Naive B cell (primary cell): ENCODE data around the gene GNB1. TPM values are rescaled to one million over a fixed set of nuclear protein-coding genes. Genes with fewer than 3 reads are reported as not detected.

ENCODE experiments used
- ATAC-seq, 2 donors: fragments of 150-1000 bp; cut with Tn5 transposase; 2 replicates each; pipeline ENCODE4 v1.10.0; 2021; ENCODE audit warnings: low read depth in 2 of 2, mild to moderate bottlenecking in 2 of 2, moderate library complexity in 2 of 2
- DNase-seq: peaks from one replicate; pipeline ENCODE4 v3.0.0; 2022
- H3K27ac Mint-ChIP-seq, 6 donors: one replicate each; pipeline ENCODE4 v1.8.0; 2020 to 2022; ENCODE audit warnings: mild to moderate bottlenecking in 6 of 6, mixed read lengths in 6 of 6, moderate library complexity in 5 of 6, inconsistent platforms in 2 of 6
- H3K27me3 Mint-ChIP-seq, 3 donors: one replicate each; pipeline ENCODE4 v1.8.0; 2021 to 2022; ENCODE audit warnings: mixed read lengths in 3 of 3, mild to moderate bottlenecking in 1 of 3
- H3K36me3 Mint-ChIP-seq, 2 donors: one replicate each; pipeline ENCODE4 v1.8.0; 2020 to 2022; ENCODE audit warnings: mixed read lengths in 2 of 2, inconsistent platforms in 1 of 2, mild to moderate bottlenecking in 1 of 2
- H3K4me1 Mint-ChIP-seq, 3 donors: one replicate each; pipeline ENCODE4 v1.8.0; 2020 to 2022; ENCODE audit warnings: mixed read lengths in 3 of 3, inconsistent platforms in 1 of 3, mild to moderate bottlenecking in 1 of 3, moderate library complexity in 1 of 3
- H3K4me3 Mint-ChIP-seq, 8 donors: one replicate each; pipeline ENCODE4 v1.8.0; 2020 to 2022; ENCODE audit warnings: mild to moderate bottlenecking in 8 of 8, mixed read lengths in 8 of 8, moderate library complexity in 8 of 8, inconsistent platforms in 2 of 8
- H3K9me3 Mint-ChIP-seq, 7 donors: one replicate each; pipeline ENCODE4 v1.8.0; 2020 to 2022; ENCODE audit warnings: mixed read lengths in 7 of 7, mild to moderate bottlenecking in 5 of 7, inconsistent platforms in 2 of 7, moderate library complexity in 1 of 7
- polyA plus RNA-seq, 6 donors: library from polyadenylated mRNA; unstranded; fragments of 300-500 nt; fragmentation: Illumina TruSeq; gene quantifications; one replicate each; pipeline ENCODE4 v1.2.3, GENCODE V29; 2021; ENCODE audit warnings: low read depth in 6 of 6

GNB1 gene
- polyA plus RNA-seq, 6 donors from 2014 or later, result 57.9 to 131 (median 92.3) TPM

- ATAC-seq, result no peak
- Mint-ChIP-seq H3K27ac (peak overlapping the region in 3 of 6 donors; percentile 44 to 80 (median 75)), H3K27me3 (peaks cover 0 to 8% (median 0%) of the 10 kb centered on the region in 3 donors), H3K36me3 (no peaks in the 10 kb centered on the region), H3K9me3 (no peaks in the 10 kb centered on the region), H3K4me1 (peaks cover 14 to 26% (median 19%) of the 10 kb centered on the region in 3 donors), H3K4me3 (peak overlapping the region; percentile 81 to 94 (median 89))
- no peak for DNase-seq
These were observed 19.9 kb upstream of the GNB1 start for GRCh38 chr1:1910651-1911331.

- H3K27me3 Mint-ChIP-seq, result peaks cover 0 to 8% (median 0%) of the 10 kb centered on the region in 3 donors
- H3K4me1 Mint-ChIP-seq, result peaks cover 14 to 26% (median 19%) of the 10 kb centered on the region in 3 donors
- H3K9me3 Mint-ChIP-seq, result no peaks in the 10 kb centered on the region
- H3K4me3 Mint-ChIP-seq, result peak overlapping the region; percentile 81 to 94 (median 89)
- no peaks in the 10 kb centered on the region for H3K36me3 Mint-ChIP-seq
- H3K27ac Mint-ChIP-seq, result peak overlapping the region; percentile 66 to 84 (median 79)
- DNase-seq (no peak), ATAC-seq (no peak)
These were observed 19.2 kb upstream of the GNB1 start for GRCh38 chr1:1910033-1910465.

GRCh38 chr1:1908506-1908791 lies 17.6 kb upstream of the GNB1 start:
- ATAC-seq, result no peak

GRCh38 chr1:1907098-1907736 lies 16.3 kb upstream of the GNB1 start:
- Mint-ChIP-seq H3K9me3 (no peaks in the 10 kb centered on the region), H3K27ac (peak overlapping the region in 5 of 6 donors; percentile 74 to 96 (median 78)), H3K4me3 (peak overlapping the region in 6 of 8 donors; percentile 47 to 81 (median 72)), H3K27me3 (no peaks in the 10 kb centered on the region), H3K36me3 (no peaks in the 10 kb centered on the region), H3K4me1 (peaks cover 17 to 25% (median 21%) of the 10 kb centered on the region in 3 donors)
- ATAC-seq, result peak; percentile 12 to 33
- peak; percentile 63 for DNase-seq

More at GRCh38 chr1:1908506-1908791, 17.6 kb upstream of the GNB1 start:
- Mint-ChIP-seq H3K4me1 (peaks cover 14 to 24% (median 19%) of the 10 kb centered on the region in 3 donors), H3K27ac (peak overlapping the region in 2 of 6 donors; percentile 78 to 96), H3K4me3 (peak overlapping the region in 7 of 8 donors; percentile 44 to 91 (median 69)), H3K27me3 (peaks cover 0 to 2% (median 0%) of the 10 kb centered on the region in 3 donors), H3K36me3 (no peaks in the 10 kb centered on the region), H3K9me3 (no peaks in the 10 kb centered on the region)
- DNase-seq, result no peak

GRCh38 chr1:1906185-1907097 lies 15.6 kb upstream of the GNB1 start:
- H3K36me3 Mint-ChIP-seq, result no peaks in the 10 kb centered on the region
- DNase-seq (peak; percentile 65), ATAC-seq (peak; percentile 15 to 18)
- H3K9me3 Mint-ChIP-seq, result no peaks in the 10 kb centered on the region
- peak overlapping the region; percentile 1 to 96 (median 81) for H3K27ac Mint-ChIP-seq
- peak overlapping the region; percentile 22 to 80 (median 60) for H3K4me3 Mint-ChIP-seq
- no peaks in the 10 kb centered on the region for H3K27me3 Mint-ChIP-seq
- H3K4me1 Mint-ChIP-seq, result peaks cover 17 to 30% (median 25%) of the 10 kb centered on the region in 3 donors

- H3K27me3 Mint-ChIP-seq, result no peaks in the 10 kb centered on the region
- H3K9me3 Mint-ChIP-seq, result peaks cover 0 to 1% (median 0%) of the 10 kb centered on the region in 7 donors
- H3K4me1 Mint-ChIP-seq, result peaks cover 21 to 33% (median 30%) of the 10 kb centered on the region in 3 donors
- DNase-seq (no peak), ATAC-seq (no peak)
- no peaks in the 10 kb centered on the region for H3K36me3 Mint-ChIP-seq
- peak overlapping the region in 1 of 6 donors; percentile 69 for H3K27ac Mint-ChIP-seq
- H3K4me3 Mint-ChIP-seq, result no peak overlapping the region
These were observed 12.3 kb upstream of the GNB1 start for GRCh38 chr1:1903224-1903623.

GRCh38 chr1:1901641-1902294 lies 10.9 kb upstream of the GNB1 start:
- Mint-ChIP-seq H3K36me3 (no peaks in the 10 kb centered on the region), H3K27ac (no peak overlapping the region)
- ATAC-seq, result no peak

GRCh38 chr1:1900883-1901640 lies 10.2 kb upstream of the GNB1 start:
- Mint-ChIP-seq H3K4me3 (peak overlapping the region in 1 of 8 donors; percentile 32), H3K27ac (peak overlapping the region in 1 of 6 donors; percentile 43), H3K36me3 (no peaks in the 10 kb centered on the region), H3K4me1 (peaks cover 23 to 32% (median 28%) of the 10 kb centered on the region in 3 donors), H3K9me3 (peaks cover 0 to 1% (median 0%) of the 10 kb centered on the region in 7 donors), H3K27me3 (no peaks in the 10 kb centered on the region)
- DNase-seq (no peak), ATAC-seq (no peak)

More at GRCh38 chr1:1901641-1902294, 10.9 kb upstream of the GNB1 start:
- Mint-ChIP-seq H3K4me3 (peak overlapping the region in 3 of 8 donors; percentile 32 to 66 (median 64)), H3K4me1 (peaks cover 26 to 33% (median 32%) of the 10 kb centered on the region in 3 donors), H3K27me3 (no peaks in the 10 kb centered on the region), H3K9me3 (peaks cover 0 to 1% (median 0%) of the 10 kb centered on the region in 7 donors)
- DNase-seq, result no peak

GRCh38 chr1:1899967-1900327 lies 9.1 kb upstream of the GNB1 start:
- H3K9me3 Mint-ChIP-seq, result peaks cover 0 to 1% (median 0%) of the 10 kb centered on the region in 7 donors
- DNase-seq (no peak), ATAC-seq (no peak)
- peak overlapping the region in 1 of 8 donors; percentile 65 for H3K4me3 Mint-ChIP-seq
- H3K27ac Mint-ChIP-seq, result peak overlapping the region in 2 of 6 donors; percentile 44 to 65
- H3K36me3 Mint-ChIP-seq, result no peaks in the 10 kb centered on the region
- peaks cover 32 to 40% (median 37%) of the 10 kb centered on the region in 3 donors for H3K4me1 Mint-ChIP-seq
- H3K27me3 Mint-ChIP-seq, result no peaks in the 10 kb centered on the region

- ATAC-seq (peak; percentile 48 to 62), DNase-seq (no peak)
- Mint-ChIP-seq H3K9me3 (peaks cover 0 to 1% (median 0%) of the 10 kb centered on the region in 7 donors), H3K36me3 (no peaks in the 10 kb centered on the region), H3K4me3 (peak overlapping the region in 2 of 8 donors; percentile 35 to 65), H3K27ac (peak overlapping the region in 2 of 6 donors; percentile 29 to 44), H3K4me1 (peaks cover 37 to 45% (median 42%) of the 10 kb centered on the region in 3 donors), H3K27me3 (no peaks in the 10 kb centered on the region)
These were observed 8.5 kb upstream of the GNB1 start for GRCh38 chr1:1899266-1899966.

GRCh38 chr1:1898246-1898933 lies 7.5 kb upstream of the GNB1 start:
- ATAC-seq, result no peak
- Mint-ChIP-seq H3K27ac (peak overlapping the region in 1 of 6 donors; percentile 29), H3K36me3 (no peaks in the 10 kb centered on the region), H3K27me3 (no peaks in the 10 kb centered on the region), H3K4me3 (no peak overlapping the region), H3K9me3 (peaks cover 0 to 1% (median 0%) of the 10 kb centered on the region in 7 donors), H3K4me1 (peaks cover 42 to 51% (median 49%) of the 10 kb centered on the region in 3 donors)
- no peak for DNase-seq
